A204.1 (cell line): ENCODE results near the gene EMP3.
"Not testable (repeated sequence)": the region's sequence is repeated elsewhere in the genome, so short reads cannot be mapped to it uniquely, and the experiment has no call there.

Experiments
- FAIRE-seq: peaks from 2 replicates; lab custom pipeline; 2012; peaks lifted over from hg19 to GRCh38; lab: Jason Lieb, UNC

EMP3 gene

GRCh38 chr19:48325265-48325910 lies at the start of gene EMP3:
Gene EMP3, plus strand, starts transcription at chr19:48325552. Its CDS starts 1,293 bp downstream, at chr19:48326845.
- FAIRE-seq = peak; percentile 86

GRCh38 chr19:48279747-48280146 lies 45.6 kb upstream of the EMP3 start:
- FAIRE-seq = no peak

- FAIRE-seq = no peak
Observed at GRCh38 chr19:48283908-48284307, 41.4 kb upstream of the EMP3 start.

GRCh38 chr19:48284896-48285295 lies 40.5 kb upstream of the EMP3 start:
- no peak for FAIRE-seq

- no peak for FAIRE-seq
Observed at GRCh38 chr19:48287748-48288147, 37.6 kb upstream of the EMP3 start.

- FAIRE-seq = no peak
Observed at GRCh38 chr19:48290401-48290770, 35.0 kb upstream of the EMP3 start.

GRCh38 chr19:48290771-48291488 lies 34.4 kb upstream of the EMP3 start:
- peak; percentile 62 for FAIRE-seq

- not testable (repeated sequence) for FAIRE-seq
Observed at GRCh38 chr19:48291489-48291815, 33.9 kb upstream of the EMP3 start.

- no peak for FAIRE-seq
Observed at GRCh38 chr19:48292798-48293197, 32.6 kb upstream of the EMP3 start.

GRCh38 chr19:48295458-48295857 lies 29.9 kb upstream of the EMP3 start:
- FAIRE-seq = no peak

GRCh38 chr19:48296963-48297734 lies 28.2 kb upstream of the EMP3 start:
- no peak for FAIRE-seq

GRCh38 chr19:48297975-48298374 lies 27.4 kb upstream of the EMP3 start:
- no peak for FAIRE-seq

GRCh38 chr19:48301886-48302599 lies 23.3 kb upstream of the EMP3 start:
- FAIRE-seq = no peak

GRCh38 chr19:48302600-48302959 lies 22.8 kb upstream of the EMP3 start:
- no peak for FAIRE-seq

GRCh38 chr19:48303367-48303766 lies 22.0 kb upstream of the EMP3 start:
- no peak for FAIRE-seq

GRCh38 chr19:48303866-48304265 lies 21.5 kb upstream of the EMP3 start:
- no peak for FAIRE-seq

- no peak for FAIRE-seq
Observed at GRCh38 chr19:48308631-48309586, 16.4 kb upstream of the EMP3 start.

GRCh38 chr19:48309731-48310130 lies 15.6 kb upstream of the EMP3 start:
- FAIRE-seq = not testable (repeated sequence)

GRCh38 chr19:48310227-48310626 lies 15.1 kb upstream of the EMP3 start:
- no peak for FAIRE-seq

- no peak for FAIRE-seq
Observed at GRCh38 chr19:48311384-48311783, 14.0 kb upstream of the EMP3 start.

GRCh38 chr19:48315712-48316111 lies 9.6 kb upstream of the EMP3 start:
- no peak for FAIRE-seq

GRCh38 chr19:48317708-48317960 lies 7.7 kb upstream of the EMP3 start:
- FAIRE-seq = not testable (repeated sequence)
